HG03521 (cell line): ENCODE measurements around the gene ERGIC3.

Experiments
- ATAC-seq: cut with Tn5 transposase; IDR thresholded peaks from one replicate; pipeline ENCODE4 v1.9.1; 2021; ENCODE audit warnings: mild to moderate bottlenecking, moderate library complexity; ENCODE audit not compliant: unreplicated experiment

ERGIC3 gene

GRCh38 chr20:35595901-35596300 lies 54.0 kb downstream of the ERGIC3 start:
- no peak for ATAC-seq

GRCh38 chr20:35597186-35597585 lies 55.3 kb downstream of the ERGIC3 start:
- no peak for ATAC-seq

GRCh38 chr20:35598476-35598875 lies 56.6 kb downstream of the ERGIC3 start:
- ATAC-seq, result no peak

- no peak for ATAC-seq
Observed at GRCh38 chr20:35598899-35599775, 57.3 kb downstream of the ERGIC3 start.

- ATAC-seq, result no peak
Observed at GRCh38 chr20:35599776-35600120, 57.9 kb downstream of the ERGIC3 start.

GRCh38 chr20:35600176-35600992 lies 58.5 kb downstream of the ERGIC3 start:
- ATAC-seq, result no peak

- ATAC-seq, result no peak
Observed at GRCh38 chr20:35600993-35601973, 59.4 kb downstream of the ERGIC3 start.

- no peak for ATAC-seq
Observed at GRCh38 chr20:35601990-35602389, 60.1 kb downstream of the ERGIC3 start.

- no peak for ATAC-seq
Observed at GRCh38 chr20:35602851-35603495, 61.1 kb downstream of the ERGIC3 start.

GRCh38 chr20:35603695-35604448 lies 62.0 kb downstream of the ERGIC3 start:
- ATAC-seq, result no peak

- ATAC-seq, result no peak
Observed at GRCh38 chr20:35604449-35604747, 62.5 kb downstream of the ERGIC3 start.

- ATAC-seq, result no peak
Observed at GRCh38 chr20:35606127-35606526, 64.2 kb downstream of the ERGIC3 start.
